H1 (cell line): Measurements from ENCODE around the gene PPP1R11.

Experiments
- BACH1 ChIP-seq: IDR thresholded peaks from 2 replicates; pipeline ENCODE4 v1.6.1; 2012; ENCODE audit warnings: low read length, improper control_type of control experiment
- KDM5A ChIP-seq: fragments of 200-600 bp; IDR thresholded peaks from 2 replicates; pipeline ENCODE4 v1.7.1; 2012; ENCODE audit warnings: mild to moderate bottlenecking, low read length, inconsistent platforms, mixed read lengths
- MAFK ChIP-seq: IDR thresholded peaks from 2 replicates; pipeline ENCODE4 v1.6.1; 2012; ENCODE audit warnings: low read depth, mild to moderate bottlenecking, improper control_type of control experiment, low read length
- POLR2A ChIP-seq, 2 experiments: IDR thresholded peaks; 1 replicate in 1 of 2; 2 replicates in 1 of 2; pipeline ENCODE4 v1.6.1; 2011; ENCODE audit warnings: low read depth in 2 of 2, low read length in 2 of 2, mild to moderate bottlenecking in 2 of 2; ENCODE audit errors: control extremely low read depth in 1 of 2
- POU5F1 ChIP-seq: IDR thresholded peaks from 2 replicates; pipeline ENCODE4 v1.6.1; 2011; ENCODE audit warnings: low read depth, mild to moderate bottlenecking, low read length, moderate library complexity
- SRF ChIP-seq: IDR thresholded peaks from 2 replicates; pipeline ENCODE4 v1.6.1; 2011; ENCODE audit warnings: mild to moderate bottlenecking, low read depth, low read length, moderate library complexity
- YY1 ChIP-seq: IDR thresholded peaks from 2 replicates; pipeline ENCODE4 v1.6.1; 2011; ENCODE audit warnings: low read depth, mild to moderate bottlenecking, low read length
- ZNF274 ChIP-seq: IDR thresholded peaks from 2 replicates; pipeline ENCODE4 v1.7.0; 2012; ENCODE audit warnings: low read length, borderline replicate concordance; ENCODE audit errors: extremely low read depth
- TF ChIP-seq, protein P1 (sequence below), 3 experiments: IDR thresholded peaks; 1 replicate in 2 of 3; 2 replicates in 1 of 3; pipeline versions ENCODE4 v1.5.1 to v1.6.1; 2011; ENCODE audit warnings: low read length in 3 of 3, mild to moderate bottlenecking in 3 of 3, inconsistent platforms in 2 of 3, low read depth in 1 of 3, moderate library complexity in 1 of 3; ENCODE audit not compliant: insufficient read depth in 1 of 3; ENCODE audit errors: control extremely low read depth in 1 of 3
- TF ChIP-seq, protein P2 (sequence below): IDR thresholded peaks from 2 replicates; pipeline ENCODE4 v1.6.1; 2012; ENCODE audit warnings: inconsistent platforms

DNA sequence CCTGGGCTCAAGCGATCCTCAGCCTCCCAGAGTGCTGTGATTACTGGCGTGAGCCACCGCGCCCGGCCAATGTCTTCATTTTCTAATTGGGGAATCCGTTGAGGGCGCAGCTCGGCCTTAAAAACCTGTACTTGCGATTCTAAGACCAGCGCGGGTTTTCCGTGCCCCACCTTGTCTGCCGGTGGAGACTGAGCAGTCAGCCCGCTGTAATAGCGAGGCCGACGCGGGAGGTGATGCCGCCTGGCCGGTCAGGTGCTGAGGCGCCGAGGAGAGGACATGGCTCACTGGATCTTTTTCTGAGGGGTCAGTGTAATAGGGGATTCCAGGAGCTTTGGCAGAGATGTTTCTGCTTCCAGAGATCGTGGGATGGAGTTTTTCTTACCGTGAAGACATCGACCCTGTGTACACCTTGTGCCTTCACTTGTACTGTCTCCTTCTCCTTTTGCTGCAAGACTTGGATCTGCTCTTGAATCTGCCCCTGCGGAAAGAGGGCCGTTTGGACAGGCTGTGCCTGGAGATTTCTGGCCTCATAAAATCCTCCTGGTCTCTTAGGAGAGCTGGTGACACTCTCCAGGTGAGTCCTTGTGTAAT lies 44.4 kb downstream of the PPP1R11 start:
- TF ChIP-seq BACH1 (no peak), ZNF274 (no peak), KDM5A (no peak), POLR2A (IDR thresholded peaks at IDR 0.05; ENCODE audit: control extremely low read depth in 1 of 2, low read depth in 2 of 2, low read length in 2 of 2) (no peak), POU5F1 (no peak), YY1 (no peak), MAFK (no peak), SRF (no peak)
- TF ChIP-seq, protein P1, sequence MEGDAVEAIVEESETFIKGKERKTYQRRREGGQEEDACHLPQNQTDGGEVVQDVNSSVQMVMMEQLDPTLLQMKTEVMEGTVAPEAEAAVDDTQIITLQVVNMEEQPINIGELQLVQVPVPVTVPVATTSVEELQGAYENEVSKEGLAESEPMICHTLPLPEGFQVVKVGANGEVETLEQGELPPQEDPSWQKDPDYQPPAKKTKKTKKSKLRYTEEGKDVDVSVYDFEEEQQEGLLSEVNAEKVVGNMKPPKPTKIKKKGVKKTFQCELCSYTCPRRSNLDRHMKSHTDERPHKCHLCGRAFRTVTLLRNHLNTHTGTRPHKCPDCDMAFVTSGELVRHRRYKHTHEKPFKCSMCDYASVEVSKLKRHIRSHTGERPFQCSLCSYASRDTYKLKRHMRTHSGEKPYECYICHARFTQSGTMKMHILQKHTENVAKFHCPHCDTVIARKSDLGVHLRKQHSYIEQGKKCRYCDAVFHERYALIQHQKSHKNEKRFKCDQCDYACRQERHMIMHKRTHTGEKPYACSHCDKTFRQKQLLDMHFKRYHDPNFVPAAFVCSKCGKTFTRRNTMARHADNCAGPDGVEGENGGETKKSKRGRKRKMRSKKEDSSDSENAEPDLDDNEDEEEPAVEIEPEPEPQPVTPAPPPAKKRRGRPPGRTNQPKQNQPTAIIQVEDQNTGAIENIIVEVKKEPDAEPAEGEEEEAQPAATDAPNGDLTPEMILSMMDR (IDR thresholded peaks at IDR 0.05; ENCODE audit: control extremely low read depth in 1 of 3, insufficient read depth in 1 of 3, low read depth in 1 of 3, low read length in 3 of 3), result no peak
- TF ChIP-seq, protein P2, sequence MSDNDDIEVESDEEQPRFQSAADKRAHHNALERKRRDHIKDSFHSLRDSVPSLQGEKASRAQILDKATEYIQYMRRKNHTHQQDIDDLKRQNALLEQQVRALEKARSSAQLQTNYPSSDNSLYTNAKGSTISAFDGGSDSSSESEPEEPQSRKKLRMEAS, result no peak
